Renal cortex interstitium (tissue), 11 donors: ENCODE data around the gene MDP1. TPM values are rescaled to one million over a fixed set of nuclear protein-coding genes. Genes with fewer than 3 reads are reported as not detected.
"Not testable (repeated sequence)": the region's sequence is repeated elsewhere in the genome, so short reads cannot be mapped to it uniquely, and the experiment has no call there.

ENCODE experiments used
- DNase-seq, 11 donors: peaks; one replicate each; pipeline ENCODE4 v3.0.0-alpha.2; 2013; ENCODE audit warnings: low read depth in 9 of 11, low spot score in 4 of 11; ENCODE audit errors: extremely low read depth in 1 of 11
- polyA plus RNA-seq, 3 donors: library from polyadenylated mRNA; unstranded; fragments of 120-200 nt; gene quantifications; one replicate each; pipeline ENCODE4 v1.2.1, GENCODE V29; 2013; ENCODE audit not compliant: insufficient read length in 3 of 3

Gene MDP1
- polyA plus RNA-seq, 3 donors = 10.2 to 17.3 (median 13.5) TPM

DNA sequence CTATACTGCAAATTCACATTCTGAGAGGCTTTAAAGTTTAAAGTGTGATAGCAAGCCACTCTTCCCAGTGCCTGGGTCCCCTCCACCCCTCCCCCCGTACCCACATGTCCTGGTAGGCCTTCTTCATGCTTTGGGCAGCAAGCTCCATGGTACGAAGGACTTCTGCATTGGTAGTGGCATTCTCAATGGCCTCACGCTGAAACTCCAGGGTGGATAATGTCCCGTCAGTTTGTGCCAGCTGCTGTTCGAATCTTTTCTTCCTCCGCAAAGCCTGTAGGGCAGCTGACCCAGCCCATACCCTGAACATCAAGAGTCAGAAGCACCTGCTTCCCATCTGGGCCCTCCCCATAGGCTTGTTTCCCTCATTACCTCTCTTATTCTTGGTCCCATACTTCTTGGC is 4.6 kb downstream of the MDP1 start:
- no peak for DNase-seq

DNA sequence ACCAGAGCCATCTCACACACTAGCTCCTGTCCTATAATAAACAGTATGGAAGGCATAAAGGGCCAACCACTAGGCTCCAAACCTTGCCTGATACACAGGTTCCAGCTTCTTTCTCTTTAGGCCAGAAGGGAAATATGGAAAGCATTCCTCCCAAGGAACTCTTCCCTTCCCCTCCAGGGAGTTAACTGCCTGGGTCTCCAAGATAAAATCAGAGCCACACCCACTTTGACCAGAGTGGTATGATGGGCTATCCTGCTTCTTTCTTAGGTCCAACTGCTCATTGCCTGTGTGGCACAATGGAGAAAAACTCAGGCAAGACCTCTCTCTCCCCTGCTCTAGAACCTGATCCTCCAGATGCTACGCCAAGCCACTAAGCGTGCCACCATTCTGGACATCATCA is 8.2 kb downstream of the MDP1 start:
- DNase-seq = no peak

- no peak for DNase-seq
Measured at GRCh38 chr14:24207104-24207551, 8.7 kb downstream of the MDP1 start.

DNA sequence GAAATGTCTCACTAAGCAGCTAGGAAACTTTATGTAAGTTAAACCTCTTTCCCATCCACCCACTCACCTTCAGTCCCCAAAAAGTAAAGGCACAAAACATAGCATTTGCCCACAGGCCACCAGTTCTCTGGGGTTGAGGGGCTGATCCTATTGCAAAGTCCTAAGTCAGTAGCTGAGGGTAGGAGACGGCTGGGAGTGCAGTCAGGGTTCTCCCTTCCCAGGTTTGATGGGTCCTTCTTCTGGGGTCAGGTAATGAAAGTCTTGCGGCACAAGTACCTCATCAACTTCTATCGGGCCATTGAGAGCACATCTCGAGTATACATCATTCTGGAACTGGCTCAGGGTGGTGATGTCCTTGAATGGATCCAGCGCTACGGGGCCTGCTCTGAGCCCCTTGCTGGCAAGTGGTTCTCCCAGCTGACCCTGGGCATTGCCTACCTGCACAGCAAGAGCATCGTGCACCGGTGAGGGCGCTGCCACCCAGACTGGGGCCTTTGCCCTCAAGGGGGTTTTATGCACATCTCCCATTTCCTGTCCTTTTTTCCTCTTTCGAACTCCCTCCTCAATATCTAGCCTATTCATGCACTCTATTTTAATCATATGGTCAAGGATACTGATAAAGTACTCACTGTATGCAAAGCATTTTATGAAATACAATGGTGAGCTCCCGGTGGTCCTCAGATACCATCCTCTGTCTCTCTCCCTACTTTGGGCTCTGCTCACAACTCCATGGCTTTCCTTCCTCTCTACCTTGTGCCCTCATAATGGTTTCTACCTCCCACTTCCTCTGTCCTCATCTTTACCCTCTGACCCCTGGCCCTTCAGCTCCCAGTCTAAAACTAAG is 9.4 kb downstream of the MDP1 start:
- no peak for DNase-seq

GRCh38 chr14:24204163-24205146 is 11.4 kb downstream of the MDP1 start:
- no peak for DNase-seq

GRCh38 chr14:24203249-24203886 is 12.5 kb downstream of the MDP1 start:
- DNase-seq = not testable (repeated sequence)

DNA sequence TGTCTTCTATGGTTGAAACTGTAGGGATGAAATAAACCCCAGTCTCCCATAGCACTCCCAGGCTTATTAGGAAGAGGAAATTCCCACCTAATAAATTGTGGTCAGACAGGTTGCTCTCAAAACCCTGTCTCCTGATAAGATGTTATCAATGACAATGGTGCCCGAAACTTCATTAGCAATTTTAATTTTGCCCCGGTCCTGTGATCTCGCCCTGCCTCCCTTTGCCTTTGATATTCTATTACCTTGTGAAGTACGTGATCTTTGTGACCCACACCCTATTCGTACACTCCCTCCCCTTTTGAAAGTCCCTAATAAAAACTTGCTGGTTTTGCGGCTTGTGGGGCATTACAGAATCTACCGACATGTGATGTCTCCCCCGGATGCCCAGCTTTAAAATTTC is 13.3 kb downstream of the MDP1 start:
- not testable (repeated sequence) for DNase-seq

- DNase-seq = no peak
Measured at GRCh38 chr14:24198814-24199524, 16.9 kb downstream of the MDP1 start.

- no peak for DNase-seq
Measured at GRCh38 chr14:24197056-24197450, 18.8 kb downstream of the MDP1 start.

DNA sequence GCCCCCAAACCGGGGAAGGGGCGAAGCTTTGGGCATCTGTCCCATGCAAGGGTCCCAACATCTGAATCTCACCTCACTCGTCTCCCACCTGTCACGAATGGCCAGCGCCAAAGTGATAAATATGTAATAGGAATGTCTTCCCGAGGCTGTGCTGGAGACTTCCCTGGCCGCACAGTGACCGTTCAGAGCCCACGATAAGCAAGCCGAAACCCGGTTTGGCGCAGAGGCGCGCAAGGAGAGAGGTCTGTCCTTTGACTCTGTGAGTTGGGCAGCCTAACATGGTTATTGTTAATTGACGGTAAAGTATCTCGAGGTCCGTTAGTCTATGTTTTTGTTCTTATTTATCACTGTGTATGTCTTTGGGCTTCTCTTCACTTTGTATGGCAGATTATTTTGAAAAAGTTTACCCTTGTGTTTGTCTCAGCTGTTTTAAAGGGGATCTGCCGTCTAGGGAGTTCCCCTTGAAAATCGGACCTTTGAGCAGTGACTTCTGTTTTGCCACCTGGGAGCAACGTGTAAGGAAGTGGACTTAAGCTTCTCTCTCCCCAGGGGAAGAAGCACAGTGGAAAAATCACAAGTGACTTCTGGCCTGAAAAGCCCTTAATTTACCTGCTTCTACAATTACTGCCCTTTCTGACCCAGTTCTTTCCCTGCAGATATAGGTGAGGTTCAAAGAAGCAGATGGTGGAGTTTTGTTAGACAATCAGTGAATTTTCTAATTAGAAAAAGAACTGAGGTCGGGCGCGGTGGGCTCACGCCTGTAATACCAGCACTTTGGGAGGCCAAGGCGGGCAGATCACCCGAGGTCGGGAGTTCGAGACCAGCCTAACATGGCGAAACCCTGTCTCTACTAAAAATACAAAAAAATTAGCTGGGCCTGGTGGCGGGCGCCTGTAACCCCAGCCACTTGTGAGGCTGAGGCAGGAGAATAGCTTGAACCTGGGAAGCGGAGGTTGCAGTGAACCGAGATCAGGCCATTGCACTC is 19.5 kb downstream of the MDP1 start:
- no peak for DNase-seq

- DNase-seq = peak in 9 of 11 donors; percentile 71 to 89 (median 84)
Measured at GRCh38 chr14:24195186-24196070, 20.4 kb downstream of the MDP1 start, which contains the start of gene TM9SF1. Gene TM9SF1, minus strand, starts transcription at chr14:24195441. Its CDS starts 422 bp downstream, at chr14:24195019.

GRCh38 chr14:24194873-24195185 is 21.0 kb downstream of the MDP1 start:
- DNase-seq = no peak

DNA sequence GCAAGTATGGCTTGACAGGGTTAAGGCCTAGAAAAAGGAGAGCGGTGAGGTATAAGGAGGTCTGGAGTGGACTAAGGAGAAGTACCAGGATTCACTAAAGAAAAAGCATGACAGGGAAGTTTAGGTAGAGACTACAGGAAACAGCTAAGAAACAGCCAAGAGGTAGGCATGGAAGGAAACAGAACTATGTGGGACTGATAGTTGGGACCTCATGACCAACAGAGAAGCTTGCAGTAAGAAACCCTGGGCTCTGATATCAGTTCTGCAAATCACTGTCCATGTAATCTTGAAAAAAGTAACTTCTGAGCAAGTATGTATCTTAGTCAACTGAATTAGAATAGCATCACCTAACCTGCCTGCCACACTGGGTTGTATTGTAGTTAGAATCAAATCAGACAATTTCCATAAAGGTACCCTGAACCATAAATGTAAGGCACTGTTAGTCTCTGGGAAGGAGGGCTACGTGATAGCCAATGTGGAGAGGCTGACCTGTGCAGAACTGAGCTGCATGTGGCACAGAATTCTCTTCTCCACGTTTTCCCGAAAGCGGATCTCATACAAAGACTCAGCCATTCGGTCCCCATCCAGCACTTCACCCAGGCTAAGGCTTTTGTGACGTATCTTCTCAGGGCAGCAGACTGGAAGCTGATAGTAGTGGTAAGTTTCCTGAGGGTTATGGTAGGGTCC is 21.5 kb downstream of the MDP1 start:
- DNase-seq = no peak

- no peak for DNase-seq
Measured at GRCh38 chr14:24192933-24193332, 22.9 kb downstream of the MDP1 start.

DNA sequence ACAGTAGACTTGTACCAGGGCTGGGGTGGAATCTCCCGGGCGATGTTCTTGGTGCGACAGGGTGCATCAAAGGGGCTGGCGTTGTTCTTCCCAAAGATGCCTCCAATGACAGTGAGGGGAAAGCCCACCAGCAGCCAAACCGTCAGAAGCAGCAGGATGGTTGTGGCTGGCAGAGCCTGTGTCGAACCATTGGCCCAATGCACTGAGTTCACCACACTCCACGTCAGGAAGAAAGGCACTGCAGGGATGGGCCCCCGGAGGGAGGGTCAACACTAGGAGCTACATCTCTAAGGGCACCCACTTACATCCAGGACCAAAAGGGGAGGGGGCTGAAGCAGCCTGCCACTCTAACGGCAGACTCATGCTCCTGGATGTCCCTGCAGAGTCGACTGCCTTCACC is 25.4 kb downstream of the MDP1 start:
- no peak for DNase-seq

- no peak for DNase-seq
Measured at GRCh38 chr14:24189460-24189859, 26.4 kb downstream of the MDP1 start.
